Uterus (tissue), 4 donors: Measurements from ENCODE around the gene CYP1A1. TPM values are rescaled to one million over a fixed set of nuclear protein-coding genes. Genes with fewer than 3 reads are reported as not detected.

Source experiments
- DNase-seq, 2 donors: peaks; one replicate each; pipeline ENCODE4 v3.0.0-alpha.2; 2019 to 2020
- H3K27ac ChIP-seq, 2 donors: fragments of 200-600 bp; sonication (generic); 1 replicate in 1 of 2; 2 replicates in 1 of 2; pipeline ENCODE4 v1.5.1; 2016 to 2018
- H3K27me3 ChIP-seq, 2 donors: fragments of 200-600 bp; sonication (generic); one replicate each; pipeline ENCODE4 v1.5.1; 2018 to 2019; ENCODE audit warnings: control low read depth in 1 of 2
- H3K36me3 ChIP-seq, 2 donors: fragments of 200-600 bp; sonication (generic); one replicate each; pipeline ENCODE4 v1.5.1; 2019; ENCODE audit warnings: control low read depth in 1 of 2
- H3K4me1 ChIP-seq, 2 donors: fragments of 200-600 bp; sonication (generic); one replicate each; pipeline ENCODE4 v1.5.1; 2018 to 2019; ENCODE audit warnings: control low read depth in 1 of 2
- H3K4me3 ChIP-seq, 2 donors: fragments of 200-600 bp; sonication (generic); 1 replicate in 1 of 2; 2 replicates in 1 of 2; pipeline ENCODE4 v1.5.1; 2018 to 2019; ENCODE audit warnings: mild to moderate bottlenecking in 1 of 2
- H3K9me3 ChIP-seq, 2 donors: fragments of 200-600 bp; sonication (generic); one replicate each; pipeline ENCODE4 v1.5.1; 2019; ENCODE audit warnings: control low read depth in 1 of 2
- POLR2A ChIP-seq, 2 donors: fragments of 450-650 bp; IDR thresholded peaks; one replicate each; pipeline ENCODE4 v1.6.1; 2016; ENCODE audit warnings: antibody characterized with exemption in 2 of 2, mild to moderate bottlenecking in 1 of 2, moderate library complexity in 1 of 2
- intact Hi-C: fragments of 100-400 bp; cut with DNase I; formaldehyde crosslinking; loops from one replicate; pipeline ENCODE4 v1.15.1; 2023; ENCODE audit warnings: low total_unique reads
- total RNA-seq, 4 donors: library from RNA; depleted of rRNA in 3 of 4; stranded (reverse); fragments of >200 nt in 3 of 4; gene quantifications; one replicate each; pipeline versions ENCODE4 v1.1.0 to v1.2.4, GENCODE V29; 2014 to 2023
- TF ChIP-seq, protein P1 (sequence below), 4 experiments: fragments of 200-600 bp in 2 of 4; fragments of 450-650 bp in 2 of 4; sonication (generic) in 2 of 4; IDR thresholded peaks; one replicate each; pipeline ENCODE4 v1.5.1; 2016 to 2019; ENCODE audit warnings: antibody characterized with exemption in 4 of 4, mild to moderate bottlenecking in 2 of 4, moderate library complexity in 1 of 4
- donor health status: DM: yes; HTN: yes; CAD: no.

The CYP1A1 gene
- total RNA-seq, 4 donors from 2014 or later: 0.29 to 6.2 TPM; not detected in 2

- H3K9me3 ChIP-seq: no peaks in the 10 kb centered on the region
- H3K4me3 ChIP-seq: no peak overlapping the region
- no peaks in the 10 kb centered on the region for H3K4me1 ChIP-seq
- no peak for DNase-seq
- no peaks in the 10 kb centered on the region for H3K27me3 ChIP-seq
- no peak overlapping the region for H3K27ac ChIP-seq
- no peaks in the 10 kb centered on the region for H3K36me3 ChIP-seq
- TF ChIP-seq, protein P1, sequence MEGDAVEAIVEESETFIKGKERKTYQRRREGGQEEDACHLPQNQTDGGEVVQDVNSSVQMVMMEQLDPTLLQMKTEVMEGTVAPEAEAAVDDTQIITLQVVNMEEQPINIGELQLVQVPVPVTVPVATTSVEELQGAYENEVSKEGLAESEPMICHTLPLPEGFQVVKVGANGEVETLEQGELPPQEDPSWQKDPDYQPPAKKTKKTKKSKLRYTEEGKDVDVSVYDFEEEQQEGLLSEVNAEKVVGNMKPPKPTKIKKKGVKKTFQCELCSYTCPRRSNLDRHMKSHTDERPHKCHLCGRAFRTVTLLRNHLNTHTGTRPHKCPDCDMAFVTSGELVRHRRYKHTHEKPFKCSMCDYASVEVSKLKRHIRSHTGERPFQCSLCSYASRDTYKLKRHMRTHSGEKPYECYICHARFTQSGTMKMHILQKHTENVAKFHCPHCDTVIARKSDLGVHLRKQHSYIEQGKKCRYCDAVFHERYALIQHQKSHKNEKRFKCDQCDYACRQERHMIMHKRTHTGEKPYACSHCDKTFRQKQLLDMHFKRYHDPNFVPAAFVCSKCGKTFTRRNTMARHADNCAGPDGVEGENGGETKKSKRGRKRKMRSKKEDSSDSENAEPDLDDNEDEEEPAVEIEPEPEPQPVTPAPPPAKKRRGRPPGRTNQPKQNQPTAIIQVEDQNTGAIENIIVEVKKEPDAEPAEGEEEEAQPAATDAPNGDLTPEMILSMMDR (IDR thresholded peaks at IDR 0.05): no peak
- no peak for TF ChIP-seq POLR2A (IDR thresholded peaks at IDR 0.05)
- intact Hi-C loops: no loop called here
These were observed 33.0 kb downstream of the CYP1A1 start for GRCh38 chr15:74692327-74692726.

DNA sequence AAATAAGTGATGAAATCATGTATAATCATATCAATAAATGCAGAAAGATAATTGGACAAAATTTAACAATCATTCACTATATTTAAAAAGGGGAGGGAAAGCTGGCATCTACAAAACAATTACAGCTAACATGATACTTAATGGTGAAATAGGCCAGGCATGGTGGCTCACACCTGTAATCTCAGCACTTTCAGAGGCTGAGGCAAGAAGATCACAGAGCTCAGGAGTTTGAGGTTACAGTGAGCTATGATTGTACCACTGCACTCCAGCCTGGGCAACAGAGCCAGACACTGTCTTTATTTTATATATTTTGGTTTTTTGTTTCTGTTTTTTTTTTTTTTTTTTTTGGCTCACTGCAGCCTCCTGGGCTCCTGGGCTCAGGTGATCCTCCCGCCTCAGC is 41.6 kb downstream of the CYP1A1 start:
- H3K27me3 ChIP-seq: no peaks in the 10 kb centered on the region
- no peak overlapping the region for H3K27ac ChIP-seq
- DNase-seq: no peak
- no peak for TF ChIP-seq POLR2A (IDR thresholded peaks at IDR 0.05)
- TF ChIP-seq, protein P1 (IDR thresholded peaks at IDR 0.05): no peak
- no peak overlapping the region for H3K4me3 ChIP-seq
- no peaks in the 10 kb centered on the region for H3K36me3 ChIP-seq
- H3K9me3 ChIP-seq: no peaks in the 10 kb centered on the region
- intact Hi-C loops: no loop called here
- H3K4me1 ChIP-seq: no peaks in the 10 kb centered on the region

DNA sequence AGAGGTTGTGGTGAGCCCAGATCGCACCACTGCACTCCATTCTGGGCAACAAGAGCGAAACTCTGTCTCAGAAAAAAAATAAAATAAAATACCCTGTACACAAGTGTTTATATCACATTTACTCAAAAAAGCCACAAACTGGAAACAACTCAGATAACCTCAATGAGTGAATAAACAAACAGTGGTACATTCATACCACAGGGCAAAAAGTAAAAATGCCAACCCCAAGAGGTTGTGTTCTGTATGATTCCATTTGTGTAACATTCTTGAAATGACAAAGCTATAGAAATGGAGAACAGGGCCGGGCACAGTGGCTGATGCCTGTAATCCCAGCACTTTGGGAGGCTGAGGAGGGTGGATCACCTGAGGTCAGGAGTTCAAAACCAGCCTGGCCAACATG is 42.4 kb downstream of the CYP1A1 start:
- intact Hi-C loops: no loop called here
- H3K4me1 ChIP-seq: no peaks in the 10 kb centered on the region
- H3K4me3 ChIP-seq: no peak overlapping the region
- no peaks in the 10 kb centered on the region for H3K36me3 ChIP-seq
- no peak for DNase-seq
- no peak overlapping the region for H3K27ac ChIP-seq
- TF ChIP-seq POLR2A (IDR thresholded peaks at IDR 0.05): no peak
- TF ChIP-seq, protein P1 (IDR thresholded peaks at IDR 0.05): no peak
- H3K9me3 ChIP-seq: no peaks in the 10 kb centered on the region
- H3K27me3 ChIP-seq: no peaks in the 10 kb centered on the region

DNA sequence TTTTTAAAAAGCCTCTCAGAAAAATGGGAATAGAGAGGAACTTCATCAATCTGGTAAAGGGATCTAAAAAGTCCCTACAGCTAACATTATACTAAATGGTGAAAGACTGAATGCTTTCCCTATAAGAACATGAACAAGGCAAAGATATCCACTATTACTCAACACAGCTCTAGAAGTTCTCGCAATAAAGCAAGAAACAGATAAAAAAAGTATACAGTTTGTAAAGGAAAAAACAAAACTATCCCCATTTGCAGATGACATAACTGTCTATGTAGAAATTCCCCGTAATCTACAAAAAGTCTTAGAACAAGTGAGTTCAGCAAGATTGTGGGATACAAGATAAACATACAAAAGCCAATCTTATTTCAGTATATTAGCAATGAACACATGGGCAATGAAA is 44.9 kb downstream of the CYP1A1 start:
- no peak for DNase-seq
- Histone ChIP-seq H3K27ac (no peak overlapping the region), H3K9me3 (no peaks in the 10 kb centered on the region), H3K4me1 (no peaks in the 10 kb centered on the region), H3K36me3 (no peaks in the 10 kb centered on the region), H3K27me3 (no peaks in the 10 kb centered on the region), H3K4me3 (no peak overlapping the region)
- intact Hi-C loops: no loop called here
- no peak for TF ChIP-seq POLR2A (IDR thresholded peaks at IDR 0.05)
- TF ChIP-seq, protein P1 (IDR thresholded peaks at IDR 0.05): no peak

- H3K27me3 ChIP-seq: no peaks in the 10 kb centered on the region
- H3K36me3 ChIP-seq: no peaks in the 10 kb centered on the region
- no peak for TF ChIP-seq POLR2A (IDR thresholded peaks at IDR 0.05)
- TF ChIP-seq, protein P1 (IDR thresholded peaks at IDR 0.05): no peak
- H3K27ac ChIP-seq: no peak overlapping the region
- no peak for DNase-seq
- no peaks in the 10 kb centered on the region for H3K9me3 ChIP-seq
- H3K4me3 ChIP-seq: no peak overlapping the region
- intact Hi-C loops: no loop called here
- H3K4me1 ChIP-seq: no peaks in the 10 kb centered on the region
These were observed 48.5 kb downstream of the CYP1A1 start for GRCh38 chr15:74676801-74677200.
